ENCODE data around the gene CD2AP.

Gene CD2AP

DNA sequence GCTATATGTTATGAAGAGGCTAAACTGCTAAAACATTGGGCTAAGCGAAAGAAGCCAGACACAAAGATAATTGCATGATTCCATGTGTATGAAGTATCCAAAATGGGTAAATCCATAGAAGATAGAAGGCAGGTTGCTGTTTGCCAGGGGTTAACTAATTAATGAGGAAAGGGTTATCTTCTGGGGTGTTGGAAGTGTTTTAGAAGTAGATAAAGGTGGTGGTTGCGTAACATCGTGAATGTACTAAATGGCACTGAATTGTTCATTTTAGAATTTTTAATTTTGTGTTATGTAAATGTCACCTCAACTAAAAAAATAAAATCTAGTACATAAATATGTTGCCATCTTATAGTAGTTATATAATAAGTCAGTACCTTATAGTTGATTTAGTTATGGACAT lies 116.4 kb downstream of the CD2AP start:
- Histone ChIP-seq H3K18ac (ENCODE audit: low read length) (no peak overlapping the region), H3K27ac (ENCODE audit: low read depth, low read length) (no peak overlapping the region), H3K56ac (ENCODE audit: low read length) (no peak overlapping the region), H3K9ac (ENCODE audit: low read length) (no peak overlapping the region), H2AK5ac (ENCODE audit: low read length) (no peak overlapping the region), H2BK5ac (ENCODE audit: low read length) (no peak overlapping the region), H3K4me3 (ENCODE audit: low read length) (no peak overlapping the region), H3K23ac (ENCODE audit: low read length) (no peak overlapping the region), H4K5ac (ENCODE audit: low read length) (no peak overlapping the region), H3K36me3 (ENCODE audit: control insufficient read depth, insufficient read depth, low read length) (peaks cover 3% of the 10 kb centered on the region), H2BK120ac (ENCODE audit: low read depth, low read length) (no peak overlapping the region), H4K8ac (ENCODE audit: low read depth, low read length) (no peak overlapping the region), H3K4ac (ENCODE audit: low read depth, low read length) (no peak overlapping the region), H3K4me1 (ENCODE audit: control insufficient read depth, low read depth, low read length) (no peaks in the 10 kb centered on the region), H2BK15ac (replicated peaks; ENCODE audit: low read depth) (no peak overlapping the region), H3K4me2 (ENCODE audit: low read length) (no peak overlapping the region), H3K79me2 (ENCODE audit: control insufficient read depth, insufficient read depth, low read length) (no peaks in the 10 kb centered on the region), H3K79me1 (ENCODE audit: low read length) (no peaks in the 10 kb centered on the region), H3K27me3 (ENCODE audit: insufficient read depth, low read length, poor library complexity) (no peaks in the 10 kb centered on the region)
- DNase-seq = no peak
- 100% methylated on average over 2 of the region's 3 CpGs for WGBS (ENCODE audit: extremely low coverage, insufficient coverage, low lambda C conversion rate)

DNA sequence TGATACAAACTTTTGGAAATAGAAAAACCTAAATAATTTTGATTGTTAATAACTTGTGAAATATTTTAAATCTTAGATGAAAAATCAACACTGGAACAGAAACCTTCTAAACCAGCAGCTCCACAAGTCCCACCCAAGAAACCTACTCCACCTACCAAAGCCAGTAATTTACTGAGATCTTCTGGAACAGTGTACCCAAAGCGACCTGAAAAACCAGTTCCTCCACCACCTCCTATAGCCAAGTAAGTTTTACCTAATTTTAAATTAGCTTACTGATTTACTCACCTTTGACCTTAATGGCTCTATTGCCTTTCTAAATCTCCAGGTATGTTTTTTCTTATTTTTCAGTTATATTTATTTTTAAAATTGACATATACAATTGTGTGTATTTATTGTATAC lies 118.2 kb downstream of the CD2AP start:
- H2BK120ac ChIP-seq (ENCODE audit: low read depth, low read length) = no peak overlapping the region
- no peak overlapping the region for H2BK15ac ChIP-seq (replicated peaks; ENCODE audit: low read depth)
- no peak overlapping the region for H3K23ac ChIP-seq (ENCODE audit: low read length)
- H3K27ac ChIP-seq (ENCODE audit: low read depth, low read length) = no peak overlapping the region
- H3K36me3 ChIP-seq (ENCODE audit: control insufficient read depth, insufficient read depth, low read length) = peaks cover 3% of the 10 kb centered on the region
- DNase-seq = no peak
- no peak overlapping the region for H4K8ac ChIP-seq (ENCODE audit: low read depth, low read length)
- no peaks in the 10 kb centered on the region for H3K27me3 ChIP-seq (ENCODE audit: insufficient read depth, low read length, poor library complexity)
- no peak overlapping the region for H3K18ac ChIP-seq (ENCODE audit: low read length)
- no peak overlapping the region for H4K5ac ChIP-seq (ENCODE audit: low read length)
- H3K79me1 ChIP-seq (ENCODE audit: low read length) = no peaks in the 10 kb centered on the region
- H3K4me2 ChIP-seq (ENCODE audit: low read length) = no peak overlapping the region
- H3K4me3 ChIP-seq (ENCODE audit: low read length) = no peak overlapping the region
- no peaks in the 10 kb centered on the region for H3K79me2 ChIP-seq (ENCODE audit: control insufficient read depth, insufficient read depth, low read length)
- H3K9ac ChIP-seq (ENCODE audit: low read length) = no peak overlapping the region
- no peak overlapping the region for H3K4ac ChIP-seq (ENCODE audit: low read depth, low read length)
- H3K56ac ChIP-seq (ENCODE audit: low read length) = no peak overlapping the region
- no peak overlapping the region for H2AK5ac ChIP-seq (ENCODE audit: low read length)
- no peaks in the 10 kb centered on the region for H3K4me1 ChIP-seq (ENCODE audit: control insufficient read depth, low read depth, low read length)
- no CpG with 5 or more reads among the region's 1 CpG for WGBS (ENCODE audit: extremely low coverage, insufficient coverage, low lambda C conversion rate)
- no peak overlapping the region for H2BK5ac ChIP-seq (ENCODE audit: low read length)

DNA sequence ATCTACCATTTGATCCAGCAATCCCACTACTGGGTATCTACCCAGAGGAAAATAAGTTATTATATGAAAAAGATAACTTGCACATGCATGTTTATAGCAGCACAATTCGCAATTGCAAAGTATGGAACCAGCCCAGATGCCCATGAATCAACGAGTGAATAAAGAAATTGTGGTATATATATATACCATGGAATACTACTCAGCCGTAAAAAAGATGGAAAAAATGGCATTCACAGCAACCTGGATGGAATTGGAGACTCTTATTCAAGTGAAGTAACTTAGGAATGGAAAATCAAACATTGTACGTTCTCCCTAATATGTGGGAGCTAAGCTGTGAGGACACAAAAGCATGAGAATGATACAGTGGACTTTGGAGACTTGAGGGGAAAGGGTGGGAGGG lies 120.8 kb downstream of the CD2AP start:
- Histone ChIP-seq H3K4me2 (ENCODE audit: low read length) (no peak overlapping the region), H3K27ac (ENCODE audit: low read depth, low read length) (no peak overlapping the region), H3K56ac (ENCODE audit: low read length) (no peak overlapping the region), H2AK5ac (ENCODE audit: low read length) (no peak overlapping the region), H3K18ac (ENCODE audit: low read length) (no peak overlapping the region), H2BK15ac (replicated peaks; ENCODE audit: low read depth) (no peak overlapping the region), H4K8ac (ENCODE audit: low read depth, low read length) (no peak overlapping the region), H3K4me1 (ENCODE audit: control insufficient read depth, low read depth, low read length) (no peaks in the 10 kb centered on the region), H3K9ac (ENCODE audit: low read length) (no peak overlapping the region), H3K36me3 (ENCODE audit: control insufficient read depth, insufficient read depth, low read length) (peaks cover 3% of the 10 kb centered on the region), H3K4ac (ENCODE audit: low read depth, low read length) (no peak overlapping the region), H2BK5ac (ENCODE audit: low read length) (no peak overlapping the region), H3K4me3 (ENCODE audit: low read length) (no peak overlapping the region), H3K23ac (ENCODE audit: low read length) (no peak overlapping the region), H4K5ac (ENCODE audit: low read length) (no peak overlapping the region), H2BK120ac (ENCODE audit: low read depth, low read length) (no peak overlapping the region), H3K79me2 (ENCODE audit: control insufficient read depth, insufficient read depth, low read length) (no peaks in the 10 kb centered on the region), H3K27me3 (ENCODE audit: insufficient read depth, low read length, poor library complexity) (no peaks in the 10 kb centered on the region), H3K79me1 (ENCODE audit: low read length) (no peaks in the 10 kb centered on the region)
- no peak for DNase-seq
- no CpG with 5 or more reads among the region's 4 CpGs for WGBS (ENCODE audit: extremely low coverage, insufficient coverage, low lambda C conversion rate)

DNA sequence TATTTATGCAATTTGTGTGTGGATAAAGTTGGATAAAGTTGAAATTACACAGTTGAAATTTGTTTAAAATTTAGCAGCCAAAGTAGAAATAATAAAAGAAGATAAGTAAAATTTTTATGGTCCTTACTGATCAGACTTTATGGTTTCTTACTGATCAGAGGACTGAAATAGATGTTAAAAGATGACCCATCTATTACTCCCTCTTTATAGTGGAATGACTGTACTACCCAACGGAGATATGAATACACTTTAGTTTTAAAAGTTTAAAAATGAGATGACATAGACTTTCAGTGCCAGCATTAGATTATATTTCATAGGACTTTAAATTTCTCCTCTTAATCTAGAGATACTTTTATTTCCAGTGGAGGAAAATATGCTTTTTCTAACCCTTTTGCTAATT lies 121.9 kb downstream of the CD2AP start:
- Histone ChIP-seq H3K4me2 (ENCODE audit: low read length) (no peak overlapping the region), H3K79me2 (ENCODE audit: control insufficient read depth, insufficient read depth, low read length) (no peaks in the 10 kb centered on the region), H2BK120ac (ENCODE audit: low read depth, low read length) (no peak overlapping the region), H3K23ac (ENCODE audit: low read length) (no peak overlapping the region), H4K5ac (ENCODE audit: low read length) (no peak overlapping the region), H3K56ac (ENCODE audit: low read length) (no peak overlapping the region), H3K4me1 (ENCODE audit: control insufficient read depth, low read depth, low read length) (no peaks in the 10 kb centered on the region), H2AK5ac (ENCODE audit: low read length) (no peak overlapping the region), H2BK15ac (replicated peaks; ENCODE audit: low read depth) (no peak overlapping the region), H3K27me3 (ENCODE audit: insufficient read depth, low read length, poor library complexity) (no peaks in the 10 kb centered on the region), H3K9ac (ENCODE audit: low read length) (no peak overlapping the region), H2BK5ac (ENCODE audit: low read length) (no peak overlapping the region), H3K27ac (ENCODE audit: low read depth, low read length) (no peak overlapping the region), H3K36me3 (ENCODE audit: control insufficient read depth, insufficient read depth, low read length) (peaks cover 3% of the 10 kb centered on the region), H3K18ac (ENCODE audit: low read length) (no peak overlapping the region), H4K8ac (ENCODE audit: low read depth, low read length) (no peak overlapping the region), H3K79me1 (ENCODE audit: low read length) (no peaks in the 10 kb centered on the region), H3K4me3 (ENCODE audit: low read length) (no peak overlapping the region), H3K4ac (ENCODE audit: low read depth, low read length) (no peak overlapping the region)
- no peak for DNase-seq
- no CpG with 5 or more reads among the region's 1 CpG for WGBS (ENCODE audit: extremely low coverage, insufficient coverage, low lambda C conversion rate)

DNA sequence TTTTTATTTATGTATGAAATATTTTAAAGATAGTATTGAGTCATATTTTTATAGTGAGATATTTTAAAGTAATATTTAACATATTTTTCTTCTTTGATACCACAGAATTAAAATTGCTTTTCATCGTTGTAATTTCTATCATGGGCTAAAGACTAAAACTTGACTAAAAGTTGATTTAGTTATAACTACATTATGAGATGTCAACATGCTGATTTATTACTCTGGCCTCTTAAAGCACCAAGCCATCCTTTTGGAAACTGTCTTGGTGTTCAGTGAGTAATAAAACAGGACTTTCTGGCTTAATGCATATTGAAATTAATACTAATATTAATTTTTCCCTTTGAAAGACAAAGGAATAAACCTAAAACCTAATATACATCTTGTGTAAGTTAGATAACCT lies 125.6 kb downstream of the CD2AP start:
- H3K23ac ChIP-seq (ENCODE audit: low read length) = no peak overlapping the region
- no peak overlapping the region for H3K4me2 ChIP-seq (ENCODE audit: low read length)
- H3K27ac ChIP-seq (ENCODE audit: low read depth, low read length) = no peak overlapping the region
- H3K56ac ChIP-seq (ENCODE audit: low read length) = no peak overlapping the region
- WGBS (ENCODE audit: extremely low coverage, insufficient coverage, low lambda C conversion rate) = no CpG with 5 or more reads among the region's 1 CpG
- no peak for DNase-seq
- no peaks in the 10 kb centered on the region for H3K4me1 ChIP-seq (ENCODE audit: control insufficient read depth, low read depth, low read length)
- no peak overlapping the region for H3K4me3 ChIP-seq (ENCODE audit: low read length)
- H3K79me2 ChIP-seq (ENCODE audit: control insufficient read depth, insufficient read depth, low read length) = no peaks in the 10 kb centered on the region
- peaks cover 1% of the 10 kb centered on the region for H3K36me3 ChIP-seq (ENCODE audit: control insufficient read depth, insufficient read depth, low read length)
- no peak overlapping the region for H3K18ac ChIP-seq (ENCODE audit: low read length)
- H2BK120ac ChIP-seq (ENCODE audit: low read depth, low read length) = no peak overlapping the region
- H3K9ac ChIP-seq (ENCODE audit: low read length) = no peak overlapping the region
- no peak overlapping the region for H2BK5ac ChIP-seq (ENCODE audit: low read length)
- no peak overlapping the region for H4K8ac ChIP-seq (ENCODE audit: low read depth, low read length)
- H3K4ac ChIP-seq (ENCODE audit: low read depth, low read length) = no peak overlapping the region
- no peaks in the 10 kb centered on the region for H3K79me1 ChIP-seq (ENCODE audit: low read length)
- H2BK15ac ChIP-seq (replicated peaks; ENCODE audit: low read depth) = no peak overlapping the region
- H4K5ac ChIP-seq (ENCODE audit: low read length) = no peak overlapping the region
- no peaks in the 10 kb centered on the region for H3K27me3 ChIP-seq (ENCODE audit: insufficient read depth, low read length, poor library complexity)
- H2AK5ac ChIP-seq (ENCODE audit: low read length) = no peak overlapping the region

DNA sequence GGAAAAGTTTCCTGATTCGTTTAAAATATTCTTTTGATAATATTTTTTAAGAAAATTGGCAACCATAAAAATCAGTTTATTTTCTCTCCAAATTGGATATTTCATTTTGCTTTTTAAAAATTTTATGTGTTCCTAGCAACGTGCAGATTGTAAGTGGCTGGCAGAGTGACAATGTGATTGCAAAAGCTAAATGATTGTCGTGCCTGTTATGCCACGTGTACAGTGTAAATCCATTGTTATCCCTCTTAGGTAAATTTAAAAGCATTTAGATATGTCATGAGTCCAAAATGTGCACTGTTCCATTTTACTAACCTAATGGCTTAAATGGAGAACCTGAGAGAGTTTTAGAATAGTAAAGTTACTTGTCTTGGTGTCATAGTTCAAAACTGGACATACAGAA lies 126.4 kb downstream of the CD2AP start:
- H3K18ac ChIP-seq (ENCODE audit: low read length) = no peak overlapping the region
- no peaks in the 10 kb centered on the region for H3K79me1 ChIP-seq (ENCODE audit: low read length)
- no peak overlapping the region for H2BK120ac ChIP-seq (ENCODE audit: low read depth, low read length)
- H3K27ac ChIP-seq (ENCODE audit: low read depth, low read length) = no peak overlapping the region
- no peak overlapping the region for H2BK15ac ChIP-seq (replicated peaks; ENCODE audit: low read depth)
- WGBS (ENCODE audit: extremely low coverage, insufficient coverage, low lambda C conversion rate) = no CpG with 5 or more reads among the region's 4 CpGs
- no peak overlapping the region for H3K9ac ChIP-seq (ENCODE audit: low read length)
- H3K4me3 ChIP-seq (ENCODE audit: low read length) = no peak overlapping the region
- H3K27me3 ChIP-seq (ENCODE audit: insufficient read depth, low read length, poor library complexity) = no peaks in the 10 kb centered on the region
- H3K4ac ChIP-seq (ENCODE audit: low read depth, low read length) = no peak overlapping the region
- no peak overlapping the region for H3K23ac ChIP-seq (ENCODE audit: low read length)
- H4K5ac ChIP-seq (ENCODE audit: low read length) = no peak overlapping the region
- H3K4me1 ChIP-seq (ENCODE audit: control insufficient read depth, low read depth, low read length) = no peaks in the 10 kb centered on the region
- H2AK5ac ChIP-seq (ENCODE audit: low read length) = no peak overlapping the region
- H3K56ac ChIP-seq (ENCODE audit: low read length) = no peak overlapping the region
- H3K79me2 ChIP-seq (ENCODE audit: control insufficient read depth, insufficient read depth, low read length) = no peaks in the 10 kb centered on the region
- no peak overlapping the region for H2BK5ac ChIP-seq (ENCODE audit: low read length)
- no peaks in the 10 kb centered on the region for H3K36me3 ChIP-seq (ENCODE audit: control insufficient read depth, insufficient read depth, low read length)
- no peak overlapping the region for H3K4me2 ChIP-seq (ENCODE audit: low read length)
- H4K8ac ChIP-seq (ENCODE audit: low read depth, low read length) = no peak overlapping the region
- no peak for DNase-seq

All from mesendoderm (in vitro differentiated cells).